SU-DHL-6 (cell line): ENCODE measurements around the gene SYNJ1.

ENCODE experiments used
- H2AFZ ChIP-seq: fragments of 200-600 bp; sonication (generic); 2 replicates; pipeline ENCODE4 v1.6.1; 2014; ENCODE audit warnings: low read depth, mild to moderate bottlenecking, moderate library complexity, mixed read lengths, antibody characterized with exemption, low read length; ENCODE audit not compliant: severe bottlenecking
- H3F3A ChIP-seq: fragments of 200-600 bp; shearing (Covaris generic); 2 replicates; pipeline ENCODE4 v1.6.0; 2016; ENCODE audit warnings: antibody characterized with exemption, mild to moderate bottlenecking; ENCODE audit not compliant: insufficient read depth
- H3K27ac ChIP-seq: fragments of 200-600 bp; sonication (generic); 2 replicates; pipeline ENCODE4 v1.5.1; 2016; ENCODE audit warnings: low read depth, mild to moderate bottlenecking, low read length, moderate library complexity, mixed read lengths
- H3K27me3 ChIP-seq: fragments of 200-600 bp; sonication (generic), shearing (Covaris generic); 2 replicates; pipeline ENCODE4 v1.6.0; 2014; ENCODE audit warnings: mild to moderate bottlenecking, low read length
- H3K36me3 ChIP-seq: fragments of 200-600 bp; sonication (generic); 2 replicates; pipeline ENCODE4 v1.6.1; 2014; ENCODE audit warnings: mild to moderate bottlenecking, low read length, mixed read lengths
- H3K4me2 ChIP-seq: fragments of 300-600, 200-600 bp; shearing (Covaris generic), sonication (generic); 2 replicates; pipeline ENCODE4 v1.6.0; 2014; ENCODE audit warnings: low read length, low read depth, mild to moderate bottlenecking; ENCODE audit not compliant: poor library complexity, severe bottlenecking
- H3K4me3 ChIP-seq: fragments of 200-600 bp; sonication (generic); 2 replicates; pipeline ENCODE4 v1.5.1; 2014; ENCODE audit warnings: antibody characterized with exemption, low read length, mild to moderate bottlenecking, mixed read lengths; ENCODE audit not compliant: insufficient read depth, poor library complexity, severe bottlenecking
- H3K79me2 ChIP-seq: fragments of 200-600 bp; sonication (generic); 2 replicates; pipeline ENCODE4 v1.6.1; 2014; ENCODE audit warnings: mild to moderate bottlenecking, low read length, moderate library complexity; ENCODE audit not compliant: insufficient read depth
- H3K9ac ChIP-seq: fragments of 200-600 bp; sonication (generic); 2 replicates; pipeline ENCODE4 v1.7.0; 2014; ENCODE audit warnings: mild to moderate bottlenecking, low read length
- H3K9me2 ChIP-seq: fragments of 200-600 bp; sonication (generic); replicated peaks from 2 replicates; pipeline ENCODE4 v1.6.1; 2014; ENCODE audit warnings: low read length; ENCODE audit not compliant: insufficient read depth
- H3K9me3 ChIP-seq: fragments of 200-600 bp; sonication (generic); 2 replicates; pipeline ENCODE4 v1.6.1; 2014; ENCODE audit warnings: low read length, mixed read lengths; ENCODE audit not compliant: insufficient read depth
- H4K20me1 ChIP-seq: fragments of 200-600 bp; sonication (generic); 2 replicates; pipeline ENCODE4 v1.6.1; 2014; ENCODE audit warnings: low read depth, mild to moderate bottlenecking, antibody characterized with exemption, low read length, moderate library complexity, mixed read lengths
- EZH2phosphoT487 ChIP-seq: fragments of 200-600 bp; sonication (generic), shearing (Covaris generic); conservative IDR thresholded peaks from 2 replicates; pipeline ENCODE4 v1.6.1; 2018; ENCODE audit warnings: mild to moderate bottlenecking, antibody characterized with exemption, low read length, moderate library complexity, mixed read lengths
- TF ChIP-seq, protein P1 (sequence below): fragments of 200-600 bp; sonication (generic); IDR thresholded peaks from one replicate; pipeline ENCODE4 v1.5.1; 2017; ENCODE audit warnings: antibody characterized with exemption, mild to moderate bottlenecking, low read length, moderate library complexity; ENCODE audit not compliant: insufficient read depth, poor library complexity, severe bottlenecking

The SYNJ1 gene

DNA sequence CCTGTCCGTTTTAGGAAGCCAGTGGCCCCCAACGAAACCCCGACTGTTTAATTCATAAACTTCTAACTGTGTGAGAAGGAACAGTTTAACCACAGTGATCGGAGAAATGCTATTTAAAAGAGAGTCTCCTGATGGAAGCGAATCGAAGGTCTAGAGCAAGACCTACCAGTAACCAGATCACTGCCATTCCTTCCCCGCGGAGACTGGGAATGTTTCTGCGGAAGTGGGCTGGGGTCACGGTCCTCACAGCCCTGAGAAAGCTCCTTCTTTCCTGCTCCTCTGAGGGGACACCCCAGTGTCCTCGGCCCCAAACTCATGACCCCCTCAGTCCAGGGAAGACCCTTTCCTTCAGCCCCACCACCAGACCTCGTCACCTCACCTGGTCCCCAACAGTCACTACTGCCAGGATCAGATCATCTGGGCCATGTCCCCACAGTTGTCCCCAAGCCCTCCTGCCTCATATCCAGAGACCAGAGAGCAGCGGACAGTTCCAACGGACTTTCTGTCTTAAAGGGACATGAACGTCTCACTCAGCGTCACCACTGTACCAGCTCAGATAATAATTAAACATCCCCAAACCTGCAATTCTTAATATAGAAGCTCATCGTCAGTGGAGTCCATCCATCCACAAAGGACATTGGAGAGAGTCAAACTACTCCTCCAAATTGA, 142.6 kb downstream of the SYNJ1 start, which contains the start of gene TCP10L:
TCP10L (minus strand) TSS at position 482 of the 669 bp plus-strand sequence. CDS start 1,219 bp downstream, outside the sequence.
- TF ChIP-seq, protein P1, sequence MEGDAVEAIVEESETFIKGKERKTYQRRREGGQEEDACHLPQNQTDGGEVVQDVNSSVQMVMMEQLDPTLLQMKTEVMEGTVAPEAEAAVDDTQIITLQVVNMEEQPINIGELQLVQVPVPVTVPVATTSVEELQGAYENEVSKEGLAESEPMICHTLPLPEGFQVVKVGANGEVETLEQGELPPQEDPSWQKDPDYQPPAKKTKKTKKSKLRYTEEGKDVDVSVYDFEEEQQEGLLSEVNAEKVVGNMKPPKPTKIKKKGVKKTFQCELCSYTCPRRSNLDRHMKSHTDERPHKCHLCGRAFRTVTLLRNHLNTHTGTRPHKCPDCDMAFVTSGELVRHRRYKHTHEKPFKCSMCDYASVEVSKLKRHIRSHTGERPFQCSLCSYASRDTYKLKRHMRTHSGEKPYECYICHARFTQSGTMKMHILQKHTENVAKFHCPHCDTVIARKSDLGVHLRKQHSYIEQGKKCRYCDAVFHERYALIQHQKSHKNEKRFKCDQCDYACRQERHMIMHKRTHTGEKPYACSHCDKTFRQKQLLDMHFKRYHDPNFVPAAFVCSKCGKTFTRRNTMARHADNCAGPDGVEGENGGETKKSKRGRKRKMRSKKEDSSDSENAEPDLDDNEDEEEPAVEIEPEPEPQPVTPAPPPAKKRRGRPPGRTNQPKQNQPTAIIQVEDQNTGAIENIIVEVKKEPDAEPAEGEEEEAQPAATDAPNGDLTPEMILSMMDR = no peak
- TF ChIP-seq EZH2phosphoT487 = no peak
- Histone ChIP-seq H3K9ac (no peak within 1 kb of the TSS), H2AFZ (no peak within 1 kb of the TSS), H3K27ac (no peak within 1 kb of the TSS), H3K9me3 (no peaks in the 10 kb centered on the region), H3K4me3 (no peak within 1 kb of the TSS), H3K27me3 (no peaks in the 10 kb centered on the region), H4K20me1 (no peaks in the 10 kb centered on the region), H3K9me2 (no peaks in the 10 kb centered on the region), H3K4me2 (no peak within 1 kb of the TSS), H3F3A (no peaks in the 10 kb centered on the region), H3K36me3 (no peaks in the 10 kb centered on the region), H3K79me2 (no peaks in the 10 kb centered on the region)

DNA sequence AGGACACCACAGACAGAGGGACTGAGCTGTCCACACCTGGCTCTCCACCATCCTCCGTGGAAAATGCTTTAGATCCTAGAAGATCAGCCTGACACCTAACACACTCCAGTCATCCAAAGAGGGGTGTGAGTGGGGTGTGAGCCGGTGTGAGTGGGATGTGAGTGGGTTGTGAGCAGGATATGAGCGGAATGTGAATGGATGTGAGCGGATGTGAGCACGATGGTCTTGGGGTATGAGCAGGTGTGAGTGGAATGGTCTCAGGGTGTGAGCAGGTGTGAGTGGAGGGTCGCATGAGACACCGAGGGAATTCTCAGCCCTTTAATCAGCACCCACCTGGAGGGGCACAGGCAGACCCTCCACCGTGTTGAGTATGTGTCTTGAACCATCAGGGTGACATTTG, 143.3 kb downstream of the SYNJ1 start:
- H4K20me1 ChIP-seq = no peaks in the 10 kb centered on the region
- no peak overlapping the region for H3K4me2 ChIP-seq
- TF ChIP-seq, protein P1 = no peak
- no peak for TF ChIP-seq EZH2phosphoT487
- H3K9me3 ChIP-seq = no peaks in the 10 kb centered on the region
- no peak overlapping the region for H2AFZ ChIP-seq
- H3K27ac ChIP-seq = no peak overlapping the region
- no peaks in the 10 kb centered on the region for H3K79me2 ChIP-seq
- no peaks in the 10 kb centered on the region for H3F3A ChIP-seq
- H3K27me3 ChIP-seq = no peaks in the 10 kb centered on the region
- H3K9ac ChIP-seq = no peak overlapping the region
- H3K9me2 ChIP-seq = no peaks in the 10 kb centered on the region
- H3K4me3 ChIP-seq = no peak overlapping the region
- no peaks in the 10 kb centered on the region for H3K36me3 ChIP-seq

DNA sequence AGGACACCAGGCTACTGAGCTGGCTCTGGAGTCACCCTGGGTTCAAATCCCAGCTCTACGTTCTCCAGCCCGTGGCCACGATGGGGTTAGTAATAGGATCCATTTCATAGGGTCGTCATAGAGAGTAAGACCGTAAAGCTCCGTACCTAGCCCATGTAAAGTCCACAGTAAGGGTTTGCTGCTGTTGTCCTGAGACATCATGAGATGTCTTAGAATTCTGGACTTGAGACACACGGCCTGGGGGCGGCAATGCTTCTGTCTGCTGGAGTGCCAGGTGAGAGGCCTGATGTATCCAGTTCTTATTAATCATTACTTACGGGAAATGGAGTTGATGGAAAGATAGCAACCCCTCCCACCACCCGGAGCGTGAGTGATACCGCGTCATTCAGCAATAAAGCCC, 146.1 kb downstream of the SYNJ1 start:
- H3F3A ChIP-seq = no peaks in the 10 kb centered on the region
- no peaks in the 10 kb centered on the region for H3K9me2 ChIP-seq
- H3K27me3 ChIP-seq = no peaks in the 10 kb centered on the region
- no peak overlapping the region for H3K4me2 ChIP-seq
- H3K27ac ChIP-seq = no peak overlapping the region
- no peaks in the 10 kb centered on the region for H3K9me3 ChIP-seq
- no peaks in the 10 kb centered on the region for H3K79me2 ChIP-seq
- H3K4me3 ChIP-seq = no peak overlapping the region
- no peak overlapping the region for H2AFZ ChIP-seq
- no peak overlapping the region for H3K9ac ChIP-seq
- no peaks in the 10 kb centered on the region for H4K20me1 ChIP-seq
- no peaks in the 10 kb centered on the region for H3K36me3 ChIP-seq
- TF ChIP-seq, protein P1 = no peak
- TF ChIP-seq EZH2phosphoT487 = no peak
